Measurements from ENCODE around the gene ZNF30.
"Not testable (repeated sequence)": the region's sequence is repeated elsewhere in the genome, so short reads cannot be mapped to it uniquely, and the experiment has no call there.

Gene ZNF30

DNA sequence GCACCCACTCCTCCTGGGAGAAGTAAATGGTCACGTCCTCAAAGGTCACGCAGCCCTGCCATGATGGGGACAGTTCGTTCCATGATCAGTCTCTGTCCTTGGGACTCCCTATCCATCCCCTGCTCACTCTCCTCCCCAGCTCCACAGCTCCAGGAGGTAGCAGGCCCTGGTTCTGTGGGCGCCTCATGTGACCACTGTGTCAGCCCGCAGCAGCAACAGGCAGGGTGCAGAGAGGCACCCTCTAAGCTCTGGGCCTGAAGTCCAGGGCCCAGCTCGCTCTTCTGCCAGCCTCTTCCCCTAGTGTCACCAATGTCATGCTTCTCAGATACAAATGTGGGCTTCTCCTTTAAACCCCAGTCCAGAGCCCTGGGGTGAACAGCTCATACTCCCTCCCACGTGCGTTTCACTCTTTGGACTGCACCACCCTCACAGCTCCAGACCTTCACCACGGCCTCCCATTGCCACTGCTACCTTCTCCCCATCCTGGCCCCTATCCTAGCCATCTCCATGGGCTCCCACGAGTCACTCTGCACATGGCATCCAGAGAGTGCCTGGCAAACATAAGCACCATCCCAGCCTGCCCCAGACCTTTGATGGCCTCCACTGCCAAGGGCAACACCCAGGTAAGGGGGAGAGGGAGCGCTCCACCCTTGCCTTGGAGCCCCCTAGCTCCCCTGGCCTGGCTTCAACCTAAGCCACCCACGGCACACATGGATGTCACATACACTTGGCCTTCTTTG, 34.4 kb downstream of the ZNF30 start:
- no peak for DNase-seq

DNA sequence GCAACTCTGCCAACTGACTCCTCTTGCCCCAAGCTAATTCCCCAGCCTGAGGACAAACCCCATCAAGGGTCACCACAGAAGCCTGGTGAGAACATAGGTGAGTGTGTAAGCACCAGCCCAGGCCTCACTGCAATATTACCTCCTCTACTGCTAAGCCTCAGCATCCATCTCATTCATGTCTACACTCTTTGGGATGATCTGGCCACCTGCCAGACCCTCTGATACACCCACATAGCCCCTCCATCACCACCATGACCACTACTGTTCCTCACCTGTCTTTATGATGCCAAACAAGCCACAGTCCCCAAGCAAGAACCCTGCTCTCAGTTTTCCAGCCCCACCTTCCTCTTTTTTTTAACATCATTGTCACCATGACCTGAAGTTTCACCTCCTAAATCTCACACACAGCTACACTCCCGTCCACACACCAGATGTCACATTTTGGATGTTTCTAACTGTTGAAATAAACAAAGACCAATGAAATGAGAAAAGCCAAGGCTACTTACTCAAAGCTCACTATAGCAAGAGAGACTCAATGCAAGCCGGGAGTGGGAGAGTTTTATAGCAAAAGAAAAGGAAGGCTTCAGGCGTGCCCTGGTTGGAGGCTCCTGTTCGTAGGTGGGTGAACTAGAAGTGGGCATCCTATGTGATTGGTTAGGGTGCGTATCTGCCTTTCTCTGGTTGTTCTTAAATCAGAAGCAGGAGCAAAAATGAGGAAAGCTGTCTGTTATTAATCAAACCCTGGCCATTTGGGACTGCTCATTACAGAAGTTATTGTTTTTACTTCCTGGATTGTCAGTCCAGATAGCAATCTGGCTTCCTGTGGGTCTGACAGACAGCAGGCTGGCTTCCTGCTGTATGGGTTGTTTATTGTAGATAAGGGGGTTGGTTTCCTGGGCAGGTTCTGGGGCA, 35.3 kb downstream of the ZNF30 start:
- DNase-seq, result no peak

DNA sequence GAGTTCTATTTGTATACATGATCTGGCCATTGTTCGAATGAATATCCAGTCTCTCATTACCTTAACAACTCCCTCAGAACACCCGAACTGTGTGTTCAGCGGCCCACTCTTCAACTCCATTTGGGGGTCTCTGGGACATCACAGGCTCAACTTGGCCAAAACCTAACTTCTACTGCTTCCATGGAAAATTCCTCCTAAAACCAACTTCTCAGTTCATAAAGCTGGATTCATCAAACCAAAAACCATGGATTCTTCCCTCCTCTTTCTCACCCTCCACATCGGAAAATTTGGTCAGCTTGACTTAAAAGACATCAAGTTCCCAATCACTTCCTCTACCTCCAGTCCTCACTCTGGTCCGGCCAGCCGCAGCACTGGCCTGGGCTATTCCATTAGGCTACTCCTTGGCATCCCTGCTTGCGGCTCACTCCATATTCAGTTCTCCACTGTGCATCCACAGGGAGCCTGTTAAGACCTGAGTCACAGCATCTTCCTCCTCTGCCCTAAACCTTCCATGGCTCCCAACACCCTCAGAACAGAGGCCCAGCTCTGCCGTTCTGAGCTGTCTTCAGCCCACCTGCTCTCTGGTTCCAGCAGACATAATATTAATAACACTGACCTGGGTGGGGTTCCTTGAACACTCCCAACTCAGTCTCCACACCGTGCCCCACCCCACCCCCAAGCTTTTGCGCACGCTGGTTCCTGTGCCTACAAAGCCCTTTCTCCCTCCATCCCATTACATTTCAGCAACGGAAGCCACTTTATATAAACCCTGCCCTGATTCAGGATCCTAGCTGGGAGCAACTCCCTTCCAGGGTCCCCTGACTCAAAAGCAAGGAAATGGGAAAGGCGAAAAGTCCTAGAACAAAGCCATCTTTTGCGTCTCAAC, 36.2 kb downstream of the ZNF30 start:
- DNase-seq, result peak in 1 of 4 experiments; percentile 5

DNA sequence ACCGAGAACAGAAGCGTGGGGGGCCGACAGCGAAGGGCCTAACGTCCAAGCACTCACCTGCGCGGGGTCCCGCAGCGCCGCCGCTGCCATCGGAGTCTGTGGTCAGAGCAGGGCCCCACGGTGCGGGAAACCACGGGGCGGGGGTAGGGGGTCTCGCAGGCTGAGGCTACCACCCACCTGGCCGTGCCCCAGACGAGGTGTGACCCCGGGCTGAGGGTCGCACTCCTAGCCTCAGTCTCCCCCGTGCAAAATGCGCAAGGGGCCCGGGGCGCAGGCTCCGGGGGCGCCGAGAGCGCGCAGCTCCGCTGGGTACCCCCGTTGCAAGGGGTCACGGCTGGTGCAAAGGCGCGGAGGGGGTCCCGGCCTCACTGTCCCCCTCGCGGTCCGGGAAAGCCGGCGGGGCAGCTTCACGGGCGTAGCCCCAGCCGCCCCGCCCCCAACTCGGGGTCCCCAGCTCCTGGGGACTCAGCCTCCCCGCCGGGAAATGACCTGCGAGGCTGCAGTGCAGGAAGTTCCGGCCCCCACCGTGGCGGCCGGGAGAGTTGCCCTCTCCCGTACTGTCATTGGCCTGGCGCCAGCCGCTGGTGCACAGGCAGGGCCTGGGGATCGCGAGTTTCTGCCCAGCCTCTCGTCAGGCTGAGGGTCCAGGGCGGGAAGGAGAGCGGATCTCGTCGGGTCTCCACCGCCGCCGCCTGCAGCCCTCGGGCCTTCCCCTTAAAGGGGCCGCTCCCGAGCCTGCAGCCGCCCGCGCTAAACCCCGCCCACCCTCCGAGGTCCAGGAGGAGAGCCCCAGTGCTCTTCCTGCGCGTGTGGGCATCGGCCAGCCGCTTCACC, 37.1 kb downstream of the ZNF30 start, which contains the start of gene ZNF792:
Gene ZNF792, minus strand, starts transcription at position 657 of the 834 bp plus-strand sequence. Its CDS starts 567 bp downstream, at position 90.
- peak in 2 of 4 experiments; percentile 29 to 32 for DNase-seq

DNA sequence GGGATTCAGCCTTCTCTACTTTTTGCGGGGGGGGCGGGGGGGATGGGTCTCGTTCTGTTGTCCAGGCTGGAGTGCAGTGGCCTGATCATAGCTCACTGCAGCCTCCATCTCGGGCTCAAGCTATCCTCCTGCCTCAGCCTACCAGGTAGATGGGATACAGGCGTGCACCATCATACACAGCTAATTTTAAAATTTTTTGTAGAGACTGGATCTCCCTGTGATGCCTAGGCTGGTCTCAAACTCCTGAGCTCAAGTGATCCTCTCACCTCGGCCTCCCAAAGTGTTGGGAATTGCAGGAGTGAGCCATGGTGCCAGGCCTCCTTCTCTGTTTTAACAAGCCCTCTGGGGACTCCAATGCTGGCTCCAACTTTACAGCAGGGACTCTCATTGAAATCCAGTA, 37.9 kb downstream of the ZNF30 start:
- no peak for DNase-seq

DNA sequence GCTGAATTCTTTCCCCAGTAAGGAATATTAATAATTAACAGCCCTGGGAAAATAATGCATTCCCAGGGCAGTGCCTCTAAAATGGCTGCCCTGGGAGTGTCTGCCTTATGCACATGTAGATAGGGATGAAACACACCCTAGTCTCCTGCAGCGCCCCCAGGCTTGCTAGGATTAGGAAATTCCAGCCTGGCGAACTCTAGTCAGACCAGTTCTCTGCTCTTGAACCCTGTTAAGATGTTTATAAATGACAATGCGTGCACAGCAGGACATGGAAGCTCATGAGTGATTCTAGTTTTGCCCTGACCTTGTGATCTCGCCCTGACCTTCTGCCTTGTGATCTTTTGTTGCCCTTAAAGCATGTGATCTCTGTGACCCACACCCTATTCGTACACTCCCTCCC, 38.8 kb downstream of the ZNF30 start:
- not testable (repeated sequence) for DNase-seq

DNA sequence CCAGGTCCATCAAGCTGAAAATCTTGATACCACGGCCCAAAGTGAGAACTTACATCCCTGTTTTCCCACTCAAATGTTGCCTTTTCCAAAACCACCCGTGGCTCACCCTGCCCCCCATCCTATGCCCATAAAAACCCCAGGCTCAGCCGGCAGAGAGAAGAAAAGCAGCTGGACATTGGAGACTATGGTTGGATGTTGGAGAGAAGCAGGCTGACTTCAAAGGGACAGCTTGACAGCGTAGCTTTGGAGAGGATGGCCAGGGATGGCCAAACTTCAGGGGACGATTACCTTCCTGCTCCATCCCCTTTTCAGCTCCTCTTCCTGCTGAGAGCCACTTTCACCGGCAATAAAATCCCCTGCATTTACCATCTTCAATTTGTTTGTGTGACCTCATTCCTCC, 40.8 kb downstream of the ZNF30 start:
- DNase-seq, result no peak

DNA sequence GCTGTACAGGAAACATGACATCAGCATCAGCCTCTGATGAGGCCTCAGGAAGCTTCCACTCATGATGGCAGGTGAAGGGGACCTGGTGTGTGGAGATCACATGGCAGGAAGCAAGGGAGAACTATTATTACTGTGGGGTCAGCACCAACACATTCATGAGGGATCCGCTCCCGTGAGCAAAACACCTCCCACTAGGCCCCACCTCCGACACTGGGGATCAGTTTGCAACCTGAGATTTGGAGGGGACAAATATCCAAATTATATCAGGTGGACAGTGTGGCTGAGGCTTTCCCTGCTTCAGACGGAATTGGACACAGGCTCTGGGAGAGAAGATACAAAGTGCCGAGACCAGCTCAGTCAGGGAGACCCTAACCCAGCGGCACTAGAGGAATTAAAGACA, 43.0 kb downstream of the ZNF30 start:
- DNase-seq, result no peak

DNA sequence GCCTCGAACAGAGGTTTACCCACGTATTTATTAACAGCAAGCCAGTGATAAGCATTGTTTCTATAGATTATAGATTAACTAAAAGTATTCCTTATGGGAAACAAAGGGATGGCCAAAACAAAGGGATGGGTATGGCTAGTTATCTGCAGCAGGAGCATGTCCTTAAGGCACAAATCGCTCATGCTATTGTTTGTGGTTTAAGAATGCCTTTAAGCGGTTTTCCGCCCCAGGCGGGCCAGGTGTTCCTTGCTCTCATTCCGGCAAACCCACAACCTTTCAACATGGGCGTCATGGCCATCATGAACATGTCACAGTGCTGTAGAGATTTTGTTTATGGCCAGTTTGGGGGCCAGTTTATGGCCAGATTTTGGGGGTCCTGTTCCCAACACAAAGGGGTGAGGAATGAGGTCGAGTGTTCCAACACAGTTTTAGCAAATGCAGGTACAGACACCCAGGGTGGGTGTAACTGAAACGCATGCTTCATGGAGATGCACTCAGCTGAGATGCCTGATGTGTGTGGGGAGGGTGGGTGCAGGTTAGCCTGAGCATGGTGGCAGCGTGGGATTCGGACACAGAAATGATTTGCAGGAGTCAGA, 43.6 kb downstream of the ZNF30 start:
- not testable (repeated sequence) for DNase-seq

DNA sequence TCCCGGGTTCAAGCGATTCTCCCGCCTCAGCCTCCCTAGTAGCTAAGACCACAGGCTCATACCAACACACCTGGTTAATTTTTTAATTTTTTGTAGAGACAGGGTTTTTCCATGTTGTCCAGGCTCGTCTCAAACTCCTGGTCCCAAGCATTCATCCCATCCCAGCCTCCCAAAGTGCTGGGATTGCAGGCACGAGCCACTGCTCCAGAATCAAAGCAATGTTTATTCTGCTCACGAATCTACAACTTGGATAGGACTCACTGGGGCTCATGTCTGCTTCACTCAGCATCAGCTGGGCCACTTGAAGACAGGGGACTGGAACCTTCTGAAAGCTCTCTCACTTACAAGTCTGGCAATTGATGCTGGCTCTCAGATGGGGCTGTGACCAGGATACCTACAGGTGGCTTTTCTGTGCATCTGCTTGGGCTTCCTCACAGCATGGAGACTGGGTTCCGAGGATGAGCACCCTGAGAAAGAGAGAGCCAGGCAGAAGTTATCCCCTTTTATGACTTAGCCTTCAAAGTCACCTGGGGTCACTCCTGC, 45.5 kb downstream of the ZNF30 start:
- no peak for DNase-seq

DNA sequence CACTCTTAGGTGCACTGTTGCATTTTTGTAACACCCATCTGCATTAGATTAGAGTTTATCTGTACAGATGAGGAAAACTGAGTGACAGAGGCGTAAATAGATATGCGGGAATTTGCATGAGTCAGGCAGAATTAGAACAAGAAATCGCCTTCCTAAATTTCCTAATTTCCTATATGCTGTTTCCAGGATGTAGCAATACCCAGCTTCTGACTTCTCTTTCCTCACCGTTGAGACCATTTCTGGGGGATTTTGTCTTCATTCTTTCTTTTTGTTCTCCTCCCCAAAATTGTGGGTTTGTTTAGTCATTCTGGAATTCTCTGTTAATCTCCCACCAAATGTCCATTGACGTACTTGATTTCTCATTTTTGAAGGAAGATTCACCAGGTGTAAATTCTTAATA, 47.9 kb downstream of the ZNF30 start:
- no peak for DNase-seq

DNA sequence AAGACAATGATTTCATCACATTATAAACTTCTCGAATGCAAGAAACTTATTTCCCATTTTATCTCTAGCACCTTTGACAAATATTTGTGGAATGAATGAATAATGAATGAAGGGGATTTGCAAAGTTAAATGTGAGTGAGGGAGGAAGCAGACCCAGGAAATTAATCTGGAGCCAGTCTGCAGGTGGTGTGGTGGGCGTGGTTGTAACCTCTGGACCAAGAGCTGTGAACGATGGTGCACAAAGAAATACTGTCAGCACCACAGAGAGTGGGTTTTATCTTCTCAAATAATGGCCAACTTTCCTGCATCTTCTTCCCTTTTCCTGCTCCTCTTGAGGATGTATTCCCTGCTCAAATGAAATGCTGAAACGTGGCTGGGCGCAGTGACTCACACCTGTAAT, 48.4 kb downstream of the ZNF30 start:
- no peak for DNase-seq

DNA sequence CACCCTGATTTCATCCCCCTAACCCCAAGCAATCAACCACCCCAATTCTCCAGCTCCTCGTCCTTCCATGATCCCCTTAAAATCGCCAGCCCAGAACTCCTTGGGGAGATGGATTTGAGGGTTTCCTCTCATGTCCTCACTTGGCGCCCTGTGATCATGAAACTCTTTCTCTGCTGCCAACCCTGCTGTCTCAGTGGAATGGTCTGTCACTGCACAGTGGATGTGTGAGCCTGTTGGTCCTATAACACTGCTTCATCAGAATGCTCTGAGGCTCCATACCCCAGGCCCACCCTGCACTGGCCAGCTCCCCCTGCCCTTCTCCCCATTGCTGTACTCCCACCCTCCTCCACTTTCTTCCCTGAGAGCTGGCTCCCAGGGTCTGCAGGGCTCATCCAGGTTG, 49.9 kb downstream of the ZNF30 start:
- DNase-seq, result no peak

DNA sequence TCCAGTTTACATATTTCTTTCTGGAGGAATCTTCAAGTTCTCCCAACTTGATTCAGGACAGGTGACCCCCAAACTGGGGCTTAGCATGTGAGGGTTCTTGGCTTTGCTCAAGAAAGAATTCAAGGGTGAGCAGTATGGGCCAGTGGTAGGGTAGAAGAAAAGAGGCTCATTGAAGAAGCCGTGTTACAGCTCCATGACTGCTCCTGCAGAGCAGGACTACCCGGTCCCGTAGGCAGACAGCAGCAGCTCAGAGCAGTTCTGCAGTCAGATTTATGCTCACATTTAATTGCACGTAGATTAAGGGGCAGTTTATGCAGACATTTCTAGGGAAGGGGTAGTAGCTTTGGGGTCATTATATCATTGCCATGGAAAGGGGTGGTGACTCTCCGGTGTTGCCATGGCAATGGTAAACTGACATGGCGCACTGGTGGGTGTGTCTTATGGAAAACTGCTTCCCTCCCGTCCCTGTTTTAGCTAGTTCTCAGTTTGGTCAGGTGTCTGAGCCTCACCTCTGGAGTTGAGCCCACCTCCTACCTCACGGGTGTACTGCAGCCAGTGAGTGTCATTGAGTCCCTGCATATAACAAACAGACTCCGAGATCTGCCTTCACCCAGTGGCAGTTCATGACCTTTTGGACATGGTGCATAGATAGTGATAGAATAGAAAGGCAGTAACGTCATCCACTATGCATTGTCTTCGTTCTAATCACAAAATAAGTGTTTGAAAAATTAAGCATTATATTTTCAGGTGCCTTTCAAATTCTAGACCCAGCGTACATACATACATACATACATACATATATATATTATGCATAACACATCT, 53.3 kb downstream of the ZNF30 start:
- no peak for DNase-seq

DNA sequence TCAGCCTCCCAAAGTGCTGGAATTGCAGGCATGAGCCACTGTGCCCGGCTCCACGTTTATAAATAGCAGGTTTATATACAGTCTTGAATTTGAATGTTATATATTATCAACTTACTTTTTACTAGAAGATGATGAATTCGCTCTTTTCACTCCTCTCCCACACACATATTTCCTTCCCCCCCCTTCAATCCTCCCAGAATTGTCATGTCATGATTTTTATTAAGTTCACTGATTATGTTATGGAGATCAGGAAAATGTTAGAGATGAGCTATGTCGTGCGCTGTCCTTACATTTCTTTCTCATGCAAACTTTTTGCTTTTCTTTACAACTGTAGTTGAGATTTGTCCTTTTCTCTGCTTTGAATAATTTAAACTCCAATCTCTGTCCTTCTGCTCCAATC, 55.6 kb downstream of the ZNF30 start:
- DNase-seq, result no peak

DNA sequence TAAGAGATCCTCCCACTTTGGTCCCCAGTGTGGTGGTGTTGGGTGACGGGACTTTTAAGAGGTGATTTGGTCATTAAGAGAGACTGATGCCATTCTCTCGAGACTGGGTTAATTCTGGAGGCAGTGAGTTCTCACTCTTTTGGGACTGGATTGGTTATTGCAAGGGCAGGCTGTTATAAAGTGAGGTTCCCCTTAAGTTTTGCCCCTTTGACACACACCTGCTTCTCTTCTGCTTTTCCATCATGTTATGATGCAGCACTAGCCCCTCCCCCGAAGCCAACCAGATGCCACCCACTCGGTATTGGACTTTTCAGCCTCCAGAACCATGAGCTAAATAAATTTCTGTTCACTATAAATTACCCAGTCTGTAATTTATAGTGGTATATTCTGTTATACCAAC, 57.1 kb downstream of the ZNF30 start:
- no peak for DNase-seq

DNA sequence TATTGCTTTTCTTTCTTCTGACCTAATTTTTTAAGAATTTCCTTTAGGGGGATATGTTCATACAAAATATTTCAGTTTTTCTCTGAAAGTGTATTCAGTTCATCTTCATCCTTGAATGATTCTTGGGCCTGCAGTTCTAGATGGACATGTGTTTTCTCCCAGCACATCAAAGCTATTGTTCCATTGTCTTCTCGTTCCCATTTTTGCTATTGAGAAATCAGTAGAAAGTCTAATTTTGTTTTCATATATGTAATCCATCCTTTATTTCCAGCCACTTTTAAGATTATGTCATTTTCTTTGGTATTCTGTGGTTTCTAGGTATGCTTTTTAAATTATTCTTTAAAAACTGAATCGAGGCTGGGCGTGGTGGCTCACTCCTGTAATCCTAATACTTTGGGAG, 57.6 kb downstream of the ZNF30 start:
- no peak for DNase-seq

DNA sequence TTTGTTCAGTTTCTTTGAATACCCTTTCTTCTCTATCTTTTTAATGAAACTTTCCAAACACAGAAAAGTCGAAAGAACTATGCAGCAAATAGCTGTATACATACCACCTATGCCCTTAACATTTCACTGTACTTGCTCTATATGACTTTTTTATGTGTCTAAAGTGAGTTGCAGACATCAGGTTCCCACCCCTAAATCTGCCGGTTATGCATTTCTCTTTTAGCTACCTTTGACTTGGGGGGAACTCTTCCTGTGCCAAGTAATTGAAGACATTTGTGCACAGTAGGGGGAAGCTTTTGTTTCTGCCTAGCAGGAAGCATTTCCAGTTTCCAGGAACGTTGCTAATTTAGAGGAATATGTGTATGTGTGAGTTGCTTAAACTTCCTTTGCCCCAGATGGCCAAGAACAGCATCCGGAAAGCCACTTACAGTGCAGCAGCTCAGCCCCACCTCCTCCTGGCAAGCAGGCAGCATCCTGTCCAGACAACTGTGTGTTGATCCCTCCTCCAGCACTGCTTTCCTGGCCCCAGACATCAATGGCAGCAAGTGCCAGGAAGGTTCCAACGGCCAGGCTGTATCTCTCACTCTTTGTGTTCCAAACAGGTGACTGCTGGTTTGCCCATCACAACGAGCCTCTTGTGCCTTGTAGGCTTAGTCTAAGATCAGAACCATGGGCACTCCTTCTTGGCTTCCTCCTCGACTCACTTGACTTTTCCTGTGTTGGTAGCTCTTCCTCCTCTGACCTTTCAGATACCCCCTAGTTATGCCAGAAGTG, 58.7 kb downstream of the ZNF30 start:
- peak in 2 of 4 experiments; percentile 24 to 27 for DNase-seq

DNA sequence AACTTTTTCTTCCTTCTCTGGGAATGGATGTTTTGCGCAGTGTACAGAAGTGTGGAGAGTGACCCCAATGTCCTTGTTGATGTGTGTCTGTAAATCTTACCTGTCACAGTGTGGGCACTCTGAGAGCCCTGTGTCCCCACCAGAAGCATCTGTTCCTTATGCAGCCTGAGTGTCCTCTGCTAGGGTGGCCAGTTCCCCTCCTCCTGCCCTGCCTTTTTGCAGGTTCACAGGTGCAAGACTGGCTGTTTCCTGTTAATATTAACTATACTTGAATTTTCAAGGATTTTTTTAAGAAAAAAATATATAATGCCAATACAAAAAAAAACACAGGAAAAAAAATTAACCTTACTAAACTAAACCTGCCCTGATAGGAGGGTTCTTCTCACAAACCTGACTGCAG, 61.4 kb downstream of the ZNF30 start:
- DNase-seq, result no peak

DNA sequence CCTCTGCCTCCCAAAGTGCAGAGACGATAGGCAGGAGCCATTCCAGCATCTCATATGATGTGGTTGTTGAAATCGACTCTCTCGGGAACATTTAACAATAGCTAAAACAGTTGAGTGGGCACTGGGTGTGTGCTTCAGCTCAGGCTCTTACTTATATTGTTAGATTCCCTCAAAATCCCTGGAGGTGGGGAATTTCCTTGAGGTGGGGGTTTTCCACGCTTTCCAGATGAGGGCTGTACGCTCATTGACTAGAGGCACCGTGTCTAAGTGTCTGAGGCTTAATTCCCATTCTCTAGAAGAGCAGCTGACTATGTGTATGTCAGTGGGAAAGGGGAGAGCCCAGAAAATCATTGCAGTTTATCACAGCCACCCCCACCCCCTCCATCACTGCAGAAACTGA, 62.6 kb downstream of the ZNF30 start:
- DNase-seq, result no peak

Data from activated naive CD4-positive, alpha-beta T cell (primary cell).